HG02763 (cell line): Measurements from ENCODE around the gene FEZ2.

Experiments used
- ATAC-seq: cut with Tn5 transposase; IDR thresholded peaks from one replicate; pipeline ENCODE4 v1.9.1; 2021; ENCODE audit warnings: mild to moderate bottlenecking, moderate library complexity; ENCODE audit not compliant: unreplicated experiment

The FEZ2 gene

DNA sequence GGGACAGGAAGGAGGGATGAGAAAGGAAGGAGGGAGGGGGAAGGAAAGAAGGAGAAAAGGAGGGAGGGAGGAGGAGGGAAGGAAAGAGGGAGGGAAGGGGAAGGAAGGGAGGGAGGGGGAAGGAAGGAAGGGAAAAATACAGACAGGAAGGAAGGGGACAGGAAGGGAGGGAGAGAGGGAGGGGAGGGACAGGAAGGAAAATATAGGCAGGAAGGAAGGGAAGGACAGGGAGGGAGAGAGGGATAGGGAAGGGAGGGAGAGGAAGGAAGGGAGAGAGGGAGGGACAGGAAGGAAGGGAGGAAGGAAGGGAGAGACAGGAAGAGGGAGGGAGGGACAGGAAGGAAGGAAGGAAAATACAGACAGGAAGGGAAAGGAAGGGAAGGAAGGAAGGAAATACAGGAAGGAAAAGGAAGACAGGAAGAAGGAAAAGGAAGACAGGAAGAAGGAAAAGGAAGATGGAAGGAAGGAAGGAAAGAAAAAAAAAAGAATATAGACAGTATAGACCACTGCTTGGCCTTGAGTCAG is 63.6 kb downstream of the FEZ2 start:
- no peak for ATAC-seq

DNA sequence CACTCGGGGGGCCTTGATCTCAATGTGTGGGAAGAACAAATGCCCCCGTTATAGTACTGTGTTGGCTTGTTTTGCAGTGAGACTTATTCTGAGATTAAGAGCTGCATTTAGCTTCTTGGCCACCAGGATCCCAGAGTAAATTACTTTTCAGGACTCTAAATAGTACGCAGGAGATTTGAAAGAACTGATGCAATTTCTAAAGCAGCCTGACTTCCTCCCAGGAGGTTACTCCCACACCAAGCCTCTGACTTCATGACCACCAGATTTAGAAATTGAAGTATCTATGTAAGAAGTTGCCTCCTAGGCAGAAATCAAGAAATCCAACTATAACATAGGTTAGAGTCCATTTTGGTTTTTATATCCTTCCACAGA is 67.0 kb downstream of the FEZ2 start:
- no peak for ATAC-seq

DNA sequence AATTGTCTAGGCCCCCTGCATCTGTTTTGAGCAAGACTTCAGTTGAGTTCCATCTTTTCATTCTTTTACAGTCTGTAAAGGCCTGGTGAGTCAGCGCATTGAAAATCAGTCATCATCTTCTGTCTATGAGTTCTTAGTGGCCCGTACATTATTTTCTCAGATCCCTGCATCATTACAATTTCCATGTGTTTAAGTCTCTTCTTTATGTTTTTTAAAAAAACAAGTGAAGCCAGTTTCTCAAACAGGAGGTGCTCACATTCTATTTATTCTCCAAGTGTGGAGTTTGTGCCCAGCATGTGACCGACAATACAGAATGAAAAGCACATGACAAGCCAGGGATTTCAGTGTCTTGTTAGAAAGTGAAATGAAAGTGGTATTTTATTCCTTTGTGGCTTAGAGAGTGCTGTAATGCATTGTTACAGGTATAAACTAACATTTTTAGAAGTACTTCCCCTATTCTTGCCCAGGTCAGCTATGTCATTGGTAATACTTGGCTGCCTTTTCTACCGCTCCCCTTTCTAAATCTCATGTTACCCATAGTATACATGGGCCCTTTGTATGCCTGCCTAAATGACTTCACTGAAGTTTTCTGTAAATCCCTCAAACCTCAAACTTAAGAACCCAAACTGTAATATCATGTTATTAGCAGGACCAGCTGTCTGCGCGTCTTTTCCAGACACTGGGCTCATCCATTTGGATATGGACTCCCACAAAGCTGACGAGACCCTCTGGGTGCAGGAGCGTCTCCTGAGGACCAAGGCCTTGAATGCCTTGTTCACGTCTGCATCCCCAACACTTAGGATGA is 67.6 kb downstream of the FEZ2 start:
- peak; percentile 58 for ATAC-seq

DNA sequence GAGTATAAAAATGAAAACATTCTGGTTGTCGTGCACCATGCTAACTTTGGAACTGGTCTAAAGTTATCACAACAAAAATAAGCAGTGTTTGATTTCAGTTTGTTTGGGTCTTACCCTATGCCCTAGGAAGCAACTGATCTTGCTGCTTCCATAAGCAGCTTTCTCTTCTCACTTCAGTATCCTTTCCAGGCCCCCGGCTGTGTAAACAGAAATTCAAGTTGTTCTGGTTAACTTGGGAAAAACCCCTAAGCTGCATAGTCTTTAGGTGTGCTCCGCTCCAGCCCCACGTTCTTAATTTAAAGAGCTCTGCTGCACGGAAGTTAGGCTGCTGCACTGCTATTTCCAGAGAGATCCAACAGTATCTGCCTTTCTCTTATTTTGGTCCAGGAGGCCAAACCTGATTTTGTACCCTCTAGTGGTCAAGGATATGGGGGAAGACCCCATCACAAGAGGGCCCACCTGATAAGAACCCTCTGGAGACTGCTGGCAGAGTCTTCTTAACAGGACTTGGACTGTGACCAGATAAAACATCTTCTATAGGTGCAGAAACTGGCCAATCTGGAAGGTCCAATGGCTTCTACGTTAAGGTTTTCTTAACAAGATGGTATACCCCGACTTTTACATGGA is 69.1 kb downstream of the FEZ2 start:
- peak; percentile 18 for ATAC-seq

DNA sequence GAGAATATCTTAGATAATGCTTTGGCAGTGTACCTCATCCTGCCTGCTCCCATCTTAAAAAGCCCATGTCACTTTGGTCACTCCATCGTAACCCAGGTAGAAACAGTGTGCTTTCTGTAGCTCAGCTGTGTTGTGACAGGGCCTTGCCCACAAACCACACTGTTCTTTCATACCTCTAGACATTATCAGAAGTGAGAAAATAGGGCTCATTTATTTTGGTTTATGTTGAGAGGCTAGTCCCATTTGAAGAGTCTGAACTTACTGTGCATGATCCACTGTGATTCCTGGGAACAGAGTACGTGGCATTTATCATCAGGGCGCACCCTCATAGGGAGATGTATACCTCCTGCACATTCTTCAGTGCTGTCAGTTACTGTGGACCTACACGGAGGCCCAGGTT is 69.7 kb downstream of the FEZ2 start:
- peak; percentile 78 for ATAC-seq

DNA sequence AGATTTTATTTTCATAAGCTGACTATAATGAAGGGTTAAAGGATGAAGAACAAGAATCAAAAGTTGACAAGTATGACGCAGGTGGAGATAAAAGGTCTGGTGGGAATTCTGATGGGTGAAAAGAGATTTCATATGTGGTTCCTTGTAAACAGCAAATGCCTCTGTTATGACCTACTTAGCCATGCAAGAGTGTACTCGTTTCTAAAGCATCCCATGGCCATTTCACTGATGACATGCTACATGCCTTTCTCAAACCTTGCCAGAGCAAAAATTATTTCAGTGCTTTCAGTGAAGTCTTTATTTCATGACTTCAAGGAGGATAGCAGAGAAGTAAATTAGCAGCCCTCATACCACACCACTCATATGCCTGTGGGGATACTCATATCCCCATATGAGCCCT is 71.7 kb downstream of the FEZ2 start:
- ATAC-seq: no peak

DNA sequence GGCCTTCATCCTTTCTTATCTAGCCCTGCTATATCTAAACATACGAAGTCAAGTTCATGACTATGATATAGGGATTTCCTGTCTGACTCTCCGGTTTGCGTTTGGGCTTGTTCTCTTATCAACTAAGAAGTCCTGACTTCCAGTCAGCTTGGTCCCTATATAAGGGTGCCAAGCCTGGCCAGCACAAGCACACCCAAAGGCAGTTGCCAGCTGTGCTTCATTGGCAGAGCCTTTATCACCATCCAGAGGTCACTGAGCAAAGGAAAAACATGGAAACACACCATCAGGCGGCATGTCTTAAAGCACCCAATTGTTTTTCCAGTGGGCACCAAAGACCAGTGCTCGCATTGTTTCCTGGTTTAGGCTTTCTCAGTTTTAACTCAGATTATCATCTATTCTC is 72.7 kb downstream of the FEZ2 start:
- ATAC-seq: no peak

DNA sequence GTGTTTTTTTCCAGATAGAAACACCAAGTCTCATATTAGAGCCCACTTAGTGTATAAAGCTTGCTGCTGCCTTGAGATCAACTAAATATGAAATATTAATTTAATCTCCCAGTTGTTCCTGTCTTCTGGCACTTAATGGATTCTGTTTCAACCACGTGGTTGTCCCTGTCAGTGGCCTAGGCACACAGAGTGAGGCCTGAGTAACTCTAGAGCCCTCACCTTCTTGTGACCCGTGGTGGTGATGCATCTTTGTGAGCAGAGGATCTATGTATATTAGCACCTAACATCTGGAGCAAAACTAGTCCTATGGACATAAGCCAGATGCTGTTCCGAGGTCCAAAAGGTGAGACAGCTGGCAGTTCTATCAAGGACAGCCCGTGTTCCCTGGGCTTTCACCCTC is 74.8 kb downstream of the FEZ2 start:
- no peak for ATAC-seq

DNA sequence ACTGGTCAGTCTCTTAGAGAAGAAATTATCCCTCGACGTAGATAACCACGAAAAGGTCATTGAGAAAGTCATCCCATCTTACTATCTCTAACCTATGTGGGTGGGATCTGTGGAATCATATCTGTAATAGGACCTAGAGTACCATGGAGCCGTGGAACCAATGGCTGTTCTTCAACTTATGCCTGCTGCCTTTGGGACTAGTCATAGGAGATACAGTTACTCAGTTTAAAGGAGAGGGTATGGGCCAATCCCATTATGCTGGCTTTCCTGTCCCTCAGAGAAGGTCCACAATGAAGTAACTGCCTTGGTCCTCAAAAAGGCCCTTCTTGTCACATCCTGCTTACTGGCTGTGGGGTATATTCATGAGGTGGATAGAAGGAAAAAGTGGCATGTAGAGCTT is 77.5 kb downstream of the FEZ2 start:
- no peak for ATAC-seq

DNA sequence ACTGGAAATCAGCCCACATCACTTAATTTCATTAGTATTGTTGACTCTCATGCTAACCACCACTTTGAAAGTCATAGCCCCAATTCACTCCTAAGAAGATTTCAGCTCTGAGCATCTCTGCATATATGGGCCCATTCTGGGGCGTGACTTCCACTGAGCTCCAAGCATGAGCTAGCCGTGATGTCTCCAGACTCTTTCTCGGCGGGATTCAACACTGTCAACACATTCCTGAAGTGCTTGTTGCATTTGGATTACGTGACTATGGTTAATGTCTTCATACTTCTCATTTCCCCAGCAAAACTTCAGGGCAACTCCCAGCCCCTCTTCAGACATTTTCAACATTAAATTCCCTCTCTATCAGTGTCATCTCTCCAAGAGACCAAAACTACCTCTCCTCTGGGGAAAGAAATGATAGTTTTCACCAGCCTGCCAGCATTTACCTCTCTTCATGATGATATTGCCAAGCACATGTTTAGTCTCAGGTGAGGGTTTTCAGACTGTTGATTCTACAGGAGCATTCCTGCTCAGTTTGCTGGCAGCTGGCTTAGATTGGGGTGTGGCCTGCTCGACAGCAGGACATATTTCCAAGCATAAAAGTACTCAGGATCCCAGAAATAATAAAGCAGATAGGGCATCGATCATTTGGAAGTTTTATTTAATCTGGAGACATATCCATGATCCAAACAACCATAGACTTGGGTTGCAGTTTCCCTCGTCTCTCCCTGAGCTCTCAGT is 81.7 kb downstream of the FEZ2 start:
- no peak for ATAC-seq

DNA sequence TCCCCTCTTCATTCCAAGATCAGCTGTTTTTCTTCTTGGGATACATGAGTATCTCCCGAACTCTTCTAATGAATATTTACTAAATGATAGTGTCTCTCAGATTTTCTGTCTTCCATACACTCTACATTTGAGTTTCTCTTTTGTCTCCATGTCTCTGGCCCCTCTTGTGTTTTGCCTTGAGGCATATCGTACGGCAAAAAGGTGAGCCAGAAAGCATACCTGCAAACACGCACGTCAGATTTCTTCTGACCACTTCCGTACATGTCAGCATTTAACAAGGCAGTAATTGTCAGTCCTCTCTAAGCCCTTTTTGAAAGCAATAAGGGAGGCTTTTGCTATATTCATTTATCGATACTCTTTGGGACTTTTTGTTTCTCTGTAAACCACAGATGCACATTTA is 82.4 kb downstream of the FEZ2 start:
- ATAC-seq: no peak

DNA sequence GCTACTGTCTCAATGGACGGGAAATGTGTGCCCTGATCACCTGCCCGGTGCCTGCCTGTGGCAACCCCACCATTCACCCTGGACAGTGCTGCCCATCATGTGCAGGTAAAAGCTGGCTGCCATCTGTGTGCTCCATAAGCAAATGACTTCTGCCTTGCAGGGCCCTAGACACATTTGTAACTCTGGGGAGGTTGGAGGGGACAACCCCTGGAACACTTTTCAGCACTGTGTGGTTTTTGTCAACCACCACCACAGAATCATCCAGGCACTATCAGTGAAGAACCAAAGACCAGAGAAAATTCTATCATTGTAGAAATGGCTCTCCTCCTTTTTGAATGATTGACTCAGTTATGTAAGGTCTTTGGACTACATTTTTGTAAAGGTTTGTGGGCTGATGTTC is 84.3 kb downstream of the FEZ2 start:
- ATAC-seq: no peak

DNA sequence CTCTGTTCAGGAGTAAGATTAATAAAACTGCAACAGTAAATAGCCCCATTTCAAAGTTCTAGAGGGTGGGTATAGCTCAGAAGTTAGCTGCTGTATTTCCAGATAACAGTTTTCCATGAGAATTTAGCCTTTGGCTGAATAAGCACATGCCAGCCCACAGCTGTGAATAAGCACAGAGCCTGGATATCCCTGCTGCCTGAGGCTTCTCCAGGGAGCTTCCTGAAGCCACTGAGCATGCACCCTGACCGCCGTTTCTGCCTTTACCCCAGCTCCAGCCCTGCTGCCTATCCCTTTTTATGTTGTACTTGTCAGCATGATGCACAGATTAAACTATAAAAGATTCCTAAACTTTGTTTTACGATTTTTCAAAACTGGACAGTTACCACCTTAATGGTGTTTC is 85.3 kb downstream of the FEZ2 start:
- ATAC-seq: peak; percentile 11

DNA sequence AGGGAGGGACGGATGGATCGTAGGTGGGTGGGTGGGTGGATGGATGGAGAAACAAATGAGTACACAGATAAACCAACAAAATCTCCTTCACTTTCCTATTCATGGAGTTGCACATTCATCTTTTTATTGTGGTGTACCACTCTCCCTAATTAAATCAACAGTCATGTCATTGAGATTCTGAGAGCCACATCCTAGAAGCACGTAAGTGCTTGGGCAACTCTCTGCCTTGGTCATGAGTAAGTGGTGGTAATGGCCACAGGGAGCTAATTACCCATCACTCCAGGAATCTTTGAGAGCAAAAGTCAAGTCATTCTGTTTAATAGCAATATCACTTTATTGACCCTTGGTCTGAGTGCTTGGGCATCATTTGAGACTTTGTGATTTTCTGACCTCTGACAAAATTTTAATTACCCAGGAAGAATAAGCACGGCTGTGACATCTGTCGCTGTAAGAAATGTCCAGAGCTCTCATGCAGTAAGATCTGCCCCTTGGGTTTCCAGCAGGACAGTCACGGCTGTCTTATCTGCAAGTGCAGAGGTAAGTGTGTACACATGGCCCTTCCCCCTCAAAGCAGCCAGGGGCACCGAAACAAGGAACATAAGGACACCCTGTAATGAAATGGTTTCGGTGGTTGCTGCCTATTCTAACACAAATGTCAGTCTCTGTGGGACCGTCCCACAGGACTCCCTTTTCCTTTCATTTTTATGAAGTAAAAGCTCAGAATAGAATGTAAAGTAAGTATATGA is 85.9 kb downstream of the FEZ2 start:
- peak; percentile 43 for ATAC-seq

DNA sequence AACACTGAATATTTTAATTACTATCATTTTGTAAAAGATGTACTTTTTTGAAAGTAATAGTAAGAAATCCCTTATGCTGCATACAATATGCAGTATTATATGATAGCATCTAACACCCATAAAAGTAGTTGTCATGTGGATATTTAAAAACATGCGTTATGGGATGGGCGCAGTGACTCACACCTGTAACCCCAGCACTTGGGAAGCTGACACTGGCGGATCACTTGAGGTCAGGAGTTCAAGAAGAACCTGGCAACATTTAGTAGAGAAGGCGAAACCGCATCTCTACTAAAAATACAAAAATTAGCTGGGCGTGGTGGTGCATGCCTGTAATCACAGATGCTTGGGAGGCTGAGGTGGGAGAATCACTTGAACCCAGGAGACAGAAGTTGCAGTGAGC is 88.9 kb downstream of the FEZ2 start:
- ATAC-seq: no peak

DNA sequence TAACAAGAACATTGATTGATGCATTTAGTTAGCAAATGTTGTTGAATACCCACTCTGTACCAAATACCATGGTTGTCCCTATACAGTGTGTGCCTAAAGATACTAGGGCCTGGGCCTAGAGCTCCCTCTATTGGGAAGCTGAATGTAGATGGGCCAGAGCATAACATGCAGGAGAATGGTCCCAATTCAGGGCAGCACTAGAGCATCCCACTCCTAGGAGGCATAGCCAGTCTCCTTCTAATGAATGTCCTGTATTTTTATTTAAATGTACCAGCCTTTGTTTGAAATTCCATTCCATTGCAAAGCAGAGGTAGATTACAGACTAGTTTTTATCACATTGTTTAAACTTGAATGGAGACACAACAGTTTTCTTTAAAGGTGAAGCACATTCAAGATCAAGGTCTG is 90.6 kb downstream of the FEZ2 start:
- ATAC-seq: peak; percentile 89
